ENCODE results near the gene HDAC4. TPM values are rescaled to one million over a fixed set of nuclear protein-coding genes. Genes with fewer than 3 reads are reported as not detected.

Gene HDAC4
- polyA plus RNA-seq, 2 of the 4 experiments (the other 2 are of a cell fraction): 8.6 to 10.4 TPM

DNA sequence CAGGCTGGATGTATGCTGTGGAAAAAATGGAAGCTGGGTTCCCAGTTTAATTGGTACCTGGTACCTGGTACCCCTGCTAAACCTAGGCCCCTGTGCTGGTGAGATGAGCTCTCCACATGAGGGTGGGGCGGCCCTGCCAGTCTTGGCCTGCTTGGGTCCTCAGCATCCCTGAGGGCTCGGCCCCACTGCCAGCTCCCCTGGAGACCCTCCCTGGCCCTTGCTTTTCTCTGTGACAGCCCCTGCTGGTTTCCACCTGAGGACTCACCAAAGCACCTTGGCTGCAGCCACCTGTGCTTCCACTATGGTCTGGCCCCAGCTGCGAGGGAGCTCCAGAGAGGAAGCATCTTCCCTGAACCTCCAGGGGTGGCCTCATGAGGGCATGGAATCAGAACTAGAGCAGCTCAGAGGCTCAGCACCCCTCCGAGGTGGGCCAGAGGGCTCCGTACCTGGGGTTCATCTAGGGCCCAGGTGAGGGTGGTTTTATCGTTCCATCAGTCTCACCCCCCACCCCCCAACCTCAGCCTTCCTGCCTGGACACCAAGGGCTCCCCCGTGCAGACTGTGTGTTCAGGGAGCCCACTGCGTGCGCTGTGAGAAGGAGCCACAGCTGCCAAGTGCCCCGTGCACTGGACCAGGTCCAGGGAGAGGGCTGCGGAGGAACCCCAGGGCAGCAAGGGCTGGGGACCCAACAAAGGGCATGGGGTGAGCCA lies 23.7 kb upstream of the HDAC4 start:
- FAIRE-seq (no peak), ATAC-seq (no peak), DNase-seq (ENCODE audit: low read depth in 1 of 2, low spot score in 1 of 2) (no peak)
- ChIA-PET CTCF (interaction anchor here (1.4 kb wide), 1 partner anchor 10 kb away, joined by 3 read pairs; no protein-coding TSS in a partner anchor), POLR2A (no interaction called here)
- no peak for TF ChIP-seq ELK1 (IDR thresholded peaks at IDR 0.05; ENCODE audit: low read depth, low read length)
- no peak for TF ChIP-seq FOXS1 (CRISPR knock-in tag; IDR thresholded peaks at IDR 0.05)
- TF ChIP-seq CHD2 (IDR thresholded peaks at IDR 0.05; ENCODE audit: low read length, partially characterized antibody): no peak
- Histone ChIP-seq H3K4me2 (no peak overlapping the region), H3K27ac (no peak overlapping the region), H3K4me3 (no peak overlapping the region), H3K9me3 (no peaks in the 10 kb centered on the region), H3K4me1 (no peaks in the 10 kb centered on the region)
- 57% methylated on average over 8 of the region's 11 CpGs for WGBS (ENCODE audit: missing lambda C conversion rate)

- Histone ChIP-seq H3K4me2 (no peak overlapping the region), H3K4me3 (no peak overlapping the region), H3K27ac (no peak overlapping the region), H3K4me1 (no peaks in the 10 kb centered on the region), H3K9me3 (no peaks in the 10 kb centered on the region)
- ATAC-seq (no peak), DNase-seq (ENCODE audit: low read depth in 1 of 2, low spot score in 1 of 2) (no peak), FAIRE-seq (no peak)
- CTCF ChIA-PET: interaction anchor here (1.4 kb wide), 1 partner anchor 11 kb away, joined by 3 read pairs; no protein-coding TSS in a partner anchor
- 31% methylated on average over 4 of the region's 4 CpGs for WGBS (ENCODE audit: missing lambda C conversion rate)
- TF ChIP-seq POLR2AphosphoS2 (conservative IDR thresholded peaks at IDR 0.05; ENCODE audit: low read length): no peak
- TF ChIP-seq NPAS2 (CRISPR knock-in tag; IDR thresholded peaks at IDR 0.05; ENCODE audit: borderline replicate concordance): no peak
- no peak for TF ChIP-seq MAZ (IDR thresholded peaks at IDR 0.05; ENCODE audit: borderline replicate concordance, low read depth, low read length)
- no peak for TF ChIP-seq RCOR1 (IDR thresholded peaks at IDR 0.05; ENCODE audit: low read depth, low read length)
- TF ChIP-seq NR3C1 (IDR thresholded peaks at IDR 0.05): no peak
- no peak for TF ChIP-seq BCL3 (IDR thresholded peaks at IDR 0.05)
- no peak for TF ChIP-seq EP300 (IDR thresholded peaks at IDR 0.05)
- TF ChIP-seq CHD4 (IDR thresholded peaks at IDR 0.05; ENCODE audit: borderline replicate concordance): no peak
- TF ChIP-seq, protein P1, sequence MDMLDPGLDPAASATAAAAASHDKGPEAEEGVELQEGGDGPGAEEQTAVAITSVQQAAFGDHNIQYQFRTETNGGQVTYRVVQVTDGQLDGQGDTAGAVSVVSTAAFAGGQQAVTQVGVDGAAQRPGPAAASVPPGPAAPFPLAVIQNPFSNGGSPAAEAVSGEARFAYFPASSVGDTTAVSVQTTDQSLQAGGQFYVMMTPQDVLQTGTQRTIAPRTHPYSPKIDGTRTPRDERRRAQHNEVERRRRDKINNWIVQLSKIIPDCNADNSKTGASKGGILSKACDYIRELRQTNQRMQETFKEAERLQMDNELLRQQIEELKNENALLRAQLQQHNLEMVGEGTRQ (IDR thresholded peaks at IDR 0.05): no peak
- no peak for TF ChIP-seq CEBPB (IDR thresholded peaks at IDR 0.05)
- POLR2A ChIA-PET: no interaction called here
These were observed 22.7 kb upstream of the HDAC4 start for GRCh38 chr2:239423551-239423950.

GRCh38 chr2:239421851-239422250 lies 21.0 kb upstream of the HDAC4 start:
- DNase-seq (ENCODE audit: low read depth in 1 of 2, low spot score in 1 of 2): no peak
- TF ChIP-seq POLR2AphosphoS2 (conservative IDR thresholded peaks at IDR 0.05; ENCODE audit: low read length) (no peak), SREBF2 (IDR thresholded peaks at IDR 0.05) (no peak), TFCP2L1 (CRISPR knock-in tag; IDR thresholded peaks at IDR 0.05) (no peak)
- ChIA-PET CTCF (no interaction called here), POLR2A (no interaction called here)
- H3K4me2 ChIP-seq: no peak overlapping the region
- no peak for FAIRE-seq
- no peak overlapping the region for H3K4me3 ChIP-seq
- ATAC-seq: no peak
- no peak overlapping the region for H3K27ac ChIP-seq
- WGBS (ENCODE audit: missing lambda C conversion rate): 33% methylated on average over 4 of the region's 4 CpGs
- no peaks in the 10 kb centered on the region for H3K9me3 ChIP-seq
- H3K4me1 ChIP-seq: no peaks in the 10 kb centered on the region

DNA sequence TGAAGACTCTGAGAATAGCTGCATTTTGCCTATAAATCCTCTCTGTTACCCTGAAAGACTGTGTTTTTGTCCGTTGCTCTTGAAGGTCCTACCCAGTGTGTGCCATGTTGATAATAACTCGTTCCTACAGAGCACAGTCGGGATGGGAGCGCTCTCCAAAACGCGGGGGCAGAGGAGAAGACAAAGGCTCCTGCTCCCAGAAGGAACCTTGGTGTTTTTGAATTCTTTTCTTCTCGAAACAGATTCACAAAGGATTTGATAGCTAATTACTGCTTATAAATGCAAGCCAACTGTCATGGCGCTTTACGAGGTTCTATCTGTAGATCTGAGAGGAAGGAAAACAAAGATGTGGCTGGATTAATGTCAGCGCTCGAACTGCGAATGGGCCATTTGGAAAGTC lies 19.3 kb upstream of the HDAC4 start:
- POLR2A ChIA-PET: no interaction called here
- FAIRE-seq (no peak), ATAC-seq (no peak), DNase-seq (ENCODE audit: low read depth in 1 of 2, low spot score in 1 of 2) (no peak)
- H3K4me3 ChIP-seq: no peak overlapping the region
- no peaks in the 10 kb centered on the region for H3K4me1 ChIP-seq
- no peak overlapping the region for H3K27ac ChIP-seq
- WGBS (ENCODE audit: missing lambda C conversion rate): 69% methylated on average over 12 of the region's 12 CpGs
- no peaks in the 10 kb centered on the region for H3K9me3 ChIP-seq
- H3K4me2 ChIP-seq: no peak overlapping the region
- CTCF ChIA-PET: interaction anchor here (1.0 to 1.2 kb wide), 2 partner anchors 9 to 11 kb away, joined by 3 read pairs; no protein-coding TSS in a partner anchor
- TF ChIP-seq BHLHE40 (IDR thresholded peaks at IDR 0.05; ENCODE audit: low read depth, low read length): no peak
- TF ChIP-seq HOXA7 (CRISPR knock-in tag; IDR thresholded peaks at IDR 0.05): no peak
- TF ChIP-seq ATOH8 (CRISPR knock-in tag; IDR thresholded peaks at IDR 0.05; ENCODE audit: low read depth): no peak
- no peak for TF ChIP-seq ZNF302 (CRISPR knock-in tag; IDR thresholded peaks at IDR 0.05)
- TF ChIP-seq HDAC2 (IDR thresholded peaks at IDR 0.05): no peak
- TF ChIP-seq POLR2AphosphoS2 (conservative IDR thresholded peaks at IDR 0.05; ENCODE audit: low read length): no peak
- no peak for TF ChIP-seq ZSCAN20 (CRISPR knock-in tag; IDR thresholded peaks at IDR 0.05)
- no peak for TF ChIP-seq ELK1 (IDR thresholded peaks at IDR 0.05; ENCODE audit: low read depth, low read length)
- no peak for TF ChIP-seq ESRRA (IDR thresholded peaks at IDR 0.05; ENCODE audit: borderline replicate concordance, low read length)
- TF ChIP-seq JUN (IDR thresholded peaks at IDR 0.05): no peak
- TF ChIP-seq, protein P1 (IDR thresholded peaks at IDR 0.05): no peak
- TF ChIP-seq SREBF2 (IDR thresholded peaks at IDR 0.05): no peak
- no peak for TF ChIP-seq GATA3 (IDR thresholded peaks at IDR 0.05; ENCODE audit: borderline replicate concordance)
- no peak for TF ChIP-seq TP53 (CRISPR knock-in tag; IDR thresholded peaks at IDR 0.05)

Data from A549 (cell line).